Stimulated activated CD4-positive, alpha-beta T cell treated with anti-CD3 and anti-CD28 coated beads, Interleukin-12 subunit alpha, Interleukin-12 subunit beta, amount 100 ng/mL, for 48 hours (primary cell): Measurements from ENCODE around the gene METTL24.

Experiments used
- DNase-seq, 3 donors: peaks; one replicate each; pipeline ENCODE4 v3.0.0-alpha.2; 2020; ENCODE audit warnings: low read depth in 2 of 3, low spot score in 1 of 3

Gene METTL24

DNA sequence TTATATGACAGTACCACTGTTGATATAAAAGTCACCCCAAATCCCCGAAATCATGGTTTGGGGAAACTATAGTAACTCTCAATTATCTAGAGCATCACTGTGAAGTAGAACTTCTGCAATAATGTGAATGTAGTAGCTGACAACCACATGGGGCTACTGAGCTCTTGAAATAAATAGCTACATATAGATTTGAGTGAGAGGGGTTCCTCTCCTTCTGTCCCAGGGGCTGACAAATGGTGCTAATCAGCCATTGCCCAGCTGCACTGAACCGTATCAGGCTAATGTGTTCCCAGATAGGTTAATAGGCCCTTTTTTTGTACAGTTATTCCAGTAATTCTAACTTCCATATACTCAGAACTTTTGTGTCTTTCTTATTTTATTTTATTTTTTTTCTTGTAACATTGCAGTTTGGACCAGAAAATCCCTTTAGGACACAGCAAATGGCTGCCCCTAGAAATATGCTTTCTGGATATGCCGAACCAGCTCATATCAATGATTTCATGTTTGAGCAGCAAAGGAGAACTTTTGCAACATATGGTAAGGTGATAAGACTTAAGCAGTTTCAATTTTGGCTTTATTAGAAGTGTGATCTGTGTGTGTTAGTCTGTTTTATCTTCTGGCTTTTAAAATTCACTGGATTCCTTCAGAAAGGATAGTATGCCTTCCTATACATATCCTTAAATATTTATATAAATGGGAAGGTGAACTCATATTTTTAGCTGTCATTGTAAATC, 156.8 kb downstream of the METTL24 start:
- no peak for DNase-seq

GRCh38 chr6:110198561-110198960, 159.6 kb downstream of the METTL24 start:
- DNase-seq, result no peak

DNA sequence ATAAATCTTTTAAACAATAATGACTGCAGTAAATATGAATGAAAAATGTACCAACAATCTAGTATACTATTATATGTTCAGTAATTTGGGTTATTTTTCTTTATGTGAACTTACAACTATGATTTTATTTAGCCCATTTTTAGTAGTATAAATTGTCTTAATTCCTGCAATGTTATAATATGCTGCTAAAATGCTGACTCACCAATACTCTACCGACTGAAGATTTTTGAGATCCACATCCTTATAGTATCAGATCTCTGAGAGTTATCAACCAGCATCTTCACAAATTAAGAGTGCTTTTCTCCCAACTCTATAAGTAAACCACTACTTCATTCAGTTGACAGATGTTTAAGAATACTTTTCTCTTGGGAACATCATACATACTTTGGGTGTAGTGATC, 161.3 kb downstream of the METTL24 start:
- no peak for DNase-seq

GRCh38 chr6:110195639-110196038, 162.5 kb downstream of the METTL24 start:
- no peak for DNase-seq
